GM06990 (cell line): ENCODE results near the gene STK11IP.

Experiments used
- DNase-seq: peaks from one replicate; pipeline ENCODE4 v3.0.0-alpha.2; 2011; ENCODE audit not compliant: insufficient read length; ENCODE audit errors: extremely low read depth
- H3K27me3 ChIP-seq: replicated peaks from 2 replicates; pipeline ENCODE4 v1.6.0; 2011; ENCODE audit warnings: low read length; ENCODE audit not compliant: control insufficient read depth, insufficient read depth
- H3K36me3 ChIP-seq: 2 replicates; pipeline ENCODE4 v1.5.1; 2011; ENCODE audit warnings: low read length; ENCODE audit not compliant: control insufficient read depth, insufficient read depth
- H3K4me3 ChIP-seq: replicated peaks from 2 replicates; pipeline ENCODE4 v1.5.1; 2011; ENCODE audit warnings: low read depth, mild to moderate bottlenecking, control low read depth, low read length
- CTCF ChIP-seq: IDR thresholded peaks from 2 replicates; pipeline ENCODE4 v1.5.1; 2011; ENCODE audit warnings: low read length, control low read depth, mild to moderate bottlenecking, inconsistent platforms; ENCODE audit not compliant: insufficient read depth, poor library complexity, severe bottlenecking

STK11IP gene

GRCh38 chr2:219607931-219608330, 10.3 kb downstream of the STK11IP start:
- H3K4me3 ChIP-seq, result no peak overlapping the region
- no peaks in the 10 kb centered on the region for H3K27me3 ChIP-seq
- TF ChIP-seq CTCF, result no peak
- DNase-seq, result no peak
- H3K36me3 ChIP-seq, result peaks cover 16% of the 10 kb centered on the region

GRCh38 chr2:219608399-219608964, 10.8 kb downstream of the STK11IP start:
- TF ChIP-seq CTCF, result no peak
- Histone ChIP-seq H3K27me3 (no peaks in the 10 kb centered on the region), H3K36me3 (peaks cover 16% of the 10 kb centered on the region), H3K4me3 (no peak overlapping the region)
- no peak for DNase-seq

- Histone ChIP-seq H3K4me3 (no peak overlapping the region), H3K27me3 (no peaks in the 10 kb centered on the region), H3K36me3 (peaks cover 23% of the 10 kb centered on the region)
- no peak for DNase-seq
- no peak for TF ChIP-seq CTCF
Measured at GRCh38 chr2:219609149-219609750, 11.6 kb downstream of the STK11IP start.

- H3K4me3 ChIP-seq, result no peak overlapping the region
- H3K36me3 ChIP-seq, result peaks cover 25% of the 10 kb centered on the region
- H3K27me3 ChIP-seq, result no peaks in the 10 kb centered on the region
- no peak for DNase-seq
- TF ChIP-seq CTCF, result no peak
Measured at GRCh38 chr2:219611306-219611705, 13.6 kb downstream of the STK11IP start.

- DNase-seq, result no peak
- no peak overlapping the region for H3K4me3 ChIP-seq
- H3K27me3 ChIP-seq, result no peaks in the 10 kb centered on the region
- H3K36me3 ChIP-seq, result peaks cover 20% of the 10 kb centered on the region
- no peak for TF ChIP-seq CTCF
Measured at GRCh38 chr2:219611866-219612576, 14.4 kb downstream of the STK11IP start.
